Thyroid gland (tissue), 4 donors: ENCODE results near the gene CWC22. TPM values are rescaled to one million over a fixed set of nuclear protein-coding genes. Genes with fewer than 3 reads are reported as not detected.

Experiments
- DNase-seq, 2 donors: peaks; one replicate each; pipeline ENCODE4 v3.0.0-alpha.2; 2019
- H3K27ac ChIP-seq, 3 donors: fragments of 200-600 bp; sonication (generic); 1 replicate in 2 of 3; 2 replicates in 1 of 3; pipeline ENCODE4 v1.5.1; 2016 to 2019; ENCODE audit warnings: mild to moderate bottlenecking in 1 of 3, moderate library complexity in 1 of 3
- H3K27me3 ChIP-seq: fragments of 200-600 bp; sonication (generic); one replicate; pipeline ENCODE4 v1.5.1; 2019
- H3K36me3 ChIP-seq, 2 donors: fragments of 200-600 bp; sonication (generic); one replicate each; pipeline ENCODE4 v1.5.1; 2016 to 2019
- H3K4me1 ChIP-seq, 2 donors: fragments of 200-600 bp; sonication (generic); one replicate each; pipeline ENCODE4 v1.5.1; 2017 to 2019
- H3K4me3 ChIP-seq, 3 donors: fragments of 200-600 bp; sonication (generic); replicated peaks in 1 of 3; 1 replicate in 2 of 3; 2 replicates in 1 of 3; pipeline ENCODE4 v1.5.1; 2016; ENCODE audit warnings: mild to moderate bottlenecking in 1 of 3
- H3K9me3 ChIP-seq: fragments of 200-600 bp; sonication (generic); one replicate; pipeline ENCODE4 v1.5.1; 2017
- CTCF ChIP-seq, 6 experiments: fragments of 200-600 bp in 3 of 6; fragments of 450-650 bp in 3 of 6; sonication (generic) in 3 of 6; IDR thresholded peaks; one replicate each; pipeline ENCODE4 v1.5.1; 2016 to 2019; ENCODE audit warnings: antibody characterized with exemption in 6 of 6, mild to moderate bottlenecking in 2 of 6, inconsistent platforms in 1 of 6, moderate library complexity in 1 of 6
- POLR2A ChIP-seq, 2 donors: fragments of 450-650 bp; IDR thresholded peaks; one replicate each; pipeline ENCODE4 v1.6.1; 2017; ENCODE audit warnings: antibody characterized with exemption in 2 of 2, mild to moderate bottlenecking in 2 of 2, moderate library complexity in 1 of 2
- WGBS, 2 donors: methylation state at CpG; one replicate each; pipeline ENCODE4 v1.1.5; 2017; 5-methylcytosine and 5-hydroxymethylcytosine counted together
- intact Hi-C: fragments of 100-400 bp; cut with DNase I; formaldehyde crosslinking; loops from one replicate; pipeline ENCODE4 v1.15.1; 2023
- total RNA-seq, 4 donors: library from RNA; depleted of rRNA; stranded (reverse); fragments of >200 nt; gene quantifications; one replicate each; pipeline ENCODE4 v1.2.3, GENCODE V29; 2016

The CWC22 gene
- total RNA-seq, 4 donors from 2014 or later: 22.0 to 31.7 (median 26.8) TPM

- intact Hi-C loops: no loop called here
- H3K36me3 ChIP-seq: peaks cover 4 to 44% of the 10 kb centered on the region in 2 donors
- 93 to 96% methylated on average over 2 of the region's 2 CpGs for whole genome bisulfite sequencing, 2 donors
- no peaks in the 10 kb centered on the region for H3K9me3 ChIP-seq
- no peak overlapping the region for H3K4me3 ChIP-seq
- no peaks in the 10 kb centered on the region for H3K27me3 ChIP-seq
- DNase-seq: no peak
- no peak for TF ChIP-seq POLR2A (IDR thresholded peaks at IDR 0.05)
- no peak for TF ChIP-seq CTCF (IDR thresholded peaks at IDR 0.05)
- no peak overlapping the region for H3K27ac ChIP-seq
- H3K4me1 ChIP-seq: no peaks in the 10 kb centered on the region
These were observed 54.4 kb downstream of the CWC22 start for GRCh38 chr2:179952658-179953057.

- Histone ChIP-seq H3K27me3 (no peaks in the 10 kb centered on the region), H3K4me1 (no peaks in the 10 kb centered on the region), H3K9me3 (no peaks in the 10 kb centered on the region), H3K36me3 (peaks cover 4 to 42% of the 10 kb centered on the region in 2 donors), H3K27ac (no peak overlapping the region), H3K4me3 (no peak overlapping the region)
- TF ChIP-seq CTCF (IDR thresholded peaks at IDR 0.05): no peak
- TF ChIP-seq POLR2A (IDR thresholded peaks at IDR 0.05): no peak
- WGBS, 2 donors: 98 to 100% methylated on average over 1 of the region's 1 CpG
- DNase-seq: no peak
- intact Hi-C loops: no loop called here
These were observed 55.4 kb downstream of the CWC22 start for GRCh38 chr2:179951680-179952079.

- Histone ChIP-seq H3K27ac (no peak overlapping the region), H3K4me3 (no peak overlapping the region), H3K36me3 (peaks cover 4 to 47% of the 10 kb centered on the region in 2 donors), H3K4me1 (no peaks in the 10 kb centered on the region), H3K9me3 (no peaks in the 10 kb centered on the region), H3K27me3 (no peaks in the 10 kb centered on the region)
- WGBS, 2 donors: 93% methylated on average over 5 of the region's 5 CpGs
- DNase-seq: no peak
- intact Hi-C loops: no loop called here
- TF ChIP-seq POLR2A (IDR thresholded peaks at IDR 0.05): no peak
- no peak for TF ChIP-seq CTCF (IDR thresholded peaks at IDR 0.05)
These were observed 56.7 kb downstream of the CWC22 start for GRCh38 chr2:179950391-179950790.

- no peak for TF ChIP-seq CTCF (IDR thresholded peaks at IDR 0.05)
- no peak for TF ChIP-seq POLR2A (IDR thresholded peaks at IDR 0.05)
- no peaks in the 10 kb centered on the region for H3K4me1 ChIP-seq
- WGBS, 2 donors: 65 to 67% methylated on average over 3 of the region's 3 CpGs
- no peak overlapping the region for H3K27ac ChIP-seq
- no peak for DNase-seq
- intact Hi-C loops: no loop called here
- H3K4me3 ChIP-seq: no peak overlapping the region
- no peaks in the 10 kb centered on the region for H3K9me3 ChIP-seq
- H3K27me3 ChIP-seq: no peaks in the 10 kb centered on the region
- H3K36me3 ChIP-seq: peaks cover 12 to 43% of the 10 kb centered on the region in 2 donors
These were observed 57.7 kb downstream of the CWC22 start for GRCh38 chr2:179949438-179949837.

- H3K36me3 ChIP-seq: peaks cover 12 to 32% of the 10 kb centered on the region in 2 donors
- intact Hi-C loops: no loop called here
- WGBS, 2 donors: 92 to 98% methylated on average over 1 of the region's 1 CpG
These were observed 59.0 kb downstream of the CWC22 start for GRCh38 chr2:179948058-179948457.

More at GRCh38 chr2:179948058-179948457, 59.0 kb downstream of the CWC22 start:
- Histone ChIP-seq H3K27me3 (no peaks in the 10 kb centered on the region), H3K4me3 (no peak overlapping the region), H3K4me1 (no peaks in the 10 kb centered on the region), H3K9me3 (no peaks in the 10 kb centered on the region), H3K27ac (no peak overlapping the region)
- TF ChIP-seq POLR2A (IDR thresholded peaks at IDR 0.05): no peak
- TF ChIP-seq CTCF (IDR thresholded peaks at IDR 0.05): no peak
- no peak for DNase-seq
